Spinal cord (tissue), 10 donors: ENCODE measurements around the gene FAM89A. TPM values are rescaled to one million over a fixed set of nuclear protein-coding genes. Genes with fewer than 3 reads are reported as not detected.

Experiments used
- DNase-seq, 6 donors: peaks; one replicate each; pipeline versions ENCODE4 v3.0.0 to v3.0.0-alpha.2; 2013 to 2015; ENCODE audit warnings: low spot score in 6 of 6, low read depth in 4 of 6
- H3K27ac ChIP-seq: one replicate; pipeline ENCODE4 v1.5.1; 2013; ENCODE audit warnings: low read depth, low read length, control low read depth
- H3K27me3 ChIP-seq: one replicate; pipeline ENCODE4 v1.6.1; 2013; ENCODE audit warnings: low read length; ENCODE audit not compliant: control insufficient read depth, insufficient read depth
- H3K36me3 ChIP-seq: one replicate; pipeline ENCODE4 v1.6.1; 2013; ENCODE audit warnings: low read length; ENCODE audit not compliant: control insufficient read depth, insufficient read depth
- H3K4me1 ChIP-seq: one replicate; pipeline ENCODE4 v1.6.1; 2013; ENCODE audit warnings: low read length; ENCODE audit not compliant: control insufficient read depth, insufficient read depth
- H3K4me3 ChIP-seq: one replicate; pipeline ENCODE4 v1.5.1; 2013; ENCODE audit warnings: low read depth, low read length, control low read depth
- H3K9me3 ChIP-seq: one replicate; pipeline ENCODE4 v1.6.1; 2013; ENCODE audit warnings: low read length; ENCODE audit not compliant: control insufficient read depth, insufficient read depth
- WGBS: methylation state at CpG from one replicate; pipeline ENCODE4 v1.1.5; 2013; ENCODE audit warnings: missing lambda C conversion rate; ENCODE audit not compliant: insufficient coverage; 5-methylcytosine and 5-hydroxymethylcytosine counted together
- polyA plus RNA-seq, 2 donors: library from polyadenylated mRNA; unstranded; fragments of 120-200 nt; gene quantifications; one replicate each; pipeline ENCODE4 v1.2.1, GENCODE V29; 2013; ENCODE audit not compliant: insufficient read length in 2 of 2
- total RNA-seq, 2 donors: library from RNA; depleted of rRNA in 1 of 2; stranded (reverse); fragments of 120-200 nt in 1 of 2; fragments of >200 nt in 1 of 2; gene quantifications; one replicate each; pipeline versions ENCODE4 v1.2.3 to v1.2.4, GENCODE V29; 2013 to 2014
- donor health status: healthy.

Gene FAM89A
- total and polyA plus RNA-seq, 4 donors, result 12.9 to 28.8 (median 23.5) TPM

DNA sequence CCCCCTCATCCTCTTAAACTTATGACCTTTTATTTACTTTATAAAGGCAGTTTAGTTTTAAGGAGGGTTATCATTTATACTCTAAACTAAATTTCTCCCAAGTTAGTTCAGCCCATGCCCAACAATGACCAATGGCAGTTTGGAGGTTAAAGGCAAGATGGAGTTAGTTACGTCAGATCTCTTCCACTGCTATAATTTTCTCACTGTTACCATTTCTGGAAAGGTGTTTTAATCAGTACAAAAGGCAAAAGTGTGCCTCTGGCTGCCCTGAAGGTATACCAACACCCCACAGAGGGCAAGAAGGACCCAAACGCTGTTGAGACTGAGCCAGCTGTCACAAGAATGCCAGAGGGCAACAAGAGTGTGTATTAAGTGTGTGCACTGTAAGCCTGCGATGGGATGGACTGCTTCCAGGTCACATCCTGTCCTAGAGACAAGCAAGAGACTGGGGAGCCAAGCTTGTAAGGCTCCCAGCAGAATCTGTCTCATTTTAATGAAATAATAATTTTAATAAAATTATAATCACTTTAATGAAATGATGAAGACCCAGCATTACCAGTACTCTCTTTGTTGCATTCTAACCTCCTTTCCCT lies 32.5 kb upstream of the FAM89A start:
- Histone ChIP-seq H3K27me3 (no peaks in the 10 kb centered on the region), H3K4me3 (no peak overlapping the region), H3K36me3 (no peaks in the 10 kb centered on the region), H3K4me1 (peaks cover 3% of the 10 kb centered on the region), H3K9me3 (no peaks in the 10 kb centered on the region), H3K27ac (no peak overlapping the region)
- no peak for DNase-seq
- WGBS, result no CpG with 5 or more reads among the region's 3 CpGs

DNA sequence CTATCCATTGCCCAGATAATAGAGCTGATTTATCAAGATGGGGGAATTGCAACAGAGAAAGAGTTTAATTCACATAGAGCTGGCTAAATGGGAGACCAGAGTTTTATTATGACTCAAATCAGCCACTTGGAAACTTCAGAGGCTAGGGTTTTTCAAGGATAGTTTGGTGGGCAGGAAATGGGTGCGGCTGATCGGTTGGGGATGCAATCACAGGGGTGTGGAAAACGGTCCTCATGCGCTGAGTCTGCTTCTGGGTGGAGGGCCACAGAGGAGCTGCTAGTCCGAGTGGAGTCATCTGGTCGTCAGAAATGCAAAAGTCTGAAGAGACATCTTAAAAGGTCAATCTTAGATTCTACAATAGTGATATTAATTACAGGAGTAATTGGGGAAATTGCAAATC lies 32.0 kb upstream of the FAM89A start:
- H3K4me3 ChIP-seq, result no peak overlapping the region
- H3K4me1 ChIP-seq, result peaks cover 3% of the 10 kb centered on the region
- H3K9me3 ChIP-seq, result no peaks in the 10 kb centered on the region
- DNase-seq, result no peak
- H3K27ac ChIP-seq, result no peak overlapping the region
- WGBS, result 93% methylated on average over 4 of the region's 6 CpGs
- H3K27me3 ChIP-seq, result no peaks in the 10 kb centered on the region
- H3K36me3 ChIP-seq, result no peaks in the 10 kb centered on the region

DNA sequence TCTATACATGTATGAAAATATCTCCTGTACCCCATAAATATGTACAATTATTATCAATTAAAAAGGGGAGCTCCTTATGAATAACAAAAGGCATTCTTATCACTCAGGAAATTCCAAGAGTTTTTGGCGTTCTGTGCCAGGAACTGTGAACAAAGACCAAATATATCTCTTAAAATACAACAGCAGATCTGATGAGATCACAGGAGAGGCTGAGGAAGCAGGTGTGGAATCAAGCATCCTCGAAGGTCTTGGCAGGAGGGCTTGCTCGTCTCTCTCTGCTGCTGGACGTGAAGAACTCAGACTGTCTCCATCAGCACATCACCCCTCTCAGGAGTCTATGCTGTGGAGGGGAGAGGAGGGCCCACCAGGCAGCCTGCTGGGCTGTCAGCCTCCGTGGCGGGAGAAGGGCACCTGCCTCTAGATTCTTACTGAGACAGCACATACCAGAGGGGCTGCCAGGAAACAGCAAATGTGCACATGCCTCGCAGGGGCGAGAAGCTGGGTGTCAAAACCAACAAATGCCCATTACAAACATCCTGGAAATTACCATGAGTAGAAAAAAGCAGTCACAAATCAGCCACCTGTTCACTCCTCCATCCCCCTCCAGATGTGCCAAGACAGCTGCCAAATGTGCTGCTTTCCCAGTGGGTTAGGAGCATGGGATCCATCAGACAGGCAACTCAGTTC lies 30.8 kb upstream of the FAM89A start:
- 23% methylated on average over 2 of the region's 8 CpGs for WGBS
- no peak overlapping the region for H3K4me3 ChIP-seq

DNA sequence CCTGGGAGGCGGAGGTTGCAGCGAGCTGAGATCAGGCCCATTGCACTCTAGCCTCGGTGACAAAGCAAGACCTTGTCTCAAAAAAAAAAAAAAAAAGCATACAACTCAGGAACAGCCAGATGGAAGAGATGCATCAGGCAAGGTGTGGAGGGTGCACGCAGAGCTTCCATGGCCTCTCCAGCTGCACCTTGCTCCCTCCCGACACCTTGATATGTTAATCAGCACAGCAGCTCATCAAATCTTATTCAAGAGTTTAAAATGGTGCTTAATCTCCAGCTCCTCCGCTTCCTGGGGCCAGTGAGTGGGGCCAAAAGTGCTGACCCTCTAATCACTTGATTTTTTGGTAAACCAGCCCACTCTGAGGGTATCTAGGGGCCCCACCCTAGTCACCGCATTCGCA lies 29.3 kb upstream of the FAM89A start:
- H3K4me3 ChIP-seq, result no peak overlapping the region
- peaks cover 3% of the 10 kb centered on the region for H3K4me1 ChIP-seq
- H3K36me3 ChIP-seq, result no peaks in the 10 kb centered on the region
- no peak overlapping the region for H3K27ac ChIP-seq
- H3K9me3 ChIP-seq, result no peaks in the 10 kb centered on the region
- DNase-seq, result no peak
- H3K27me3 ChIP-seq, result no peaks in the 10 kb centered on the region
- WGBS, result 96% methylated on average over 6 of the region's 8 CpGs

More for the DNA sequence above, 30.8 kb upstream of the FAM89A start:
- peaks cover 3% of the 10 kb centered on the region for H3K4me1 ChIP-seq
- H3K36me3 ChIP-seq, result no peaks in the 10 kb centered on the region
- H3K9me3 ChIP-seq, result no peaks in the 10 kb centered on the region
- no peak overlapping the region for H3K27ac ChIP-seq
- no peak for DNase-seq
- H3K27me3 ChIP-seq, result no peaks in the 10 kb centered on the region

DNA sequence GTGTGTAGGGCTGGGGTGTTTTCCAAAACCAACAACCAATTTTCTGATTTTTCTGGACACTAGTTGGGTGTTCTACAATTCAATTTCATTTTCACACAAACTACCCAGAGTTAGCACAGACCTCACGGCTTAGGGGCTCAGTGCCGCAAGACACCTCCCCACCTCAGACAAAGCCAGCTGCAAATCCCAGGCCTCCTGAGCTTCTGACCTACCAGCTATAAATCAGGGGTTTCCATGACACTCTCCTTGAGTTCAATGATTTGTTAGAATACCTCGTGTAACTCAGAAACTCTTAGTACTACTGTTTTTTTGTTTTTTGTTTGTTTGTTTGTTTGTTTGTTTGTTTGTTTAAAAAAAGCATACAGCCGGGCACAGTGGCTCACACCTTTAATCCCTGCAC lies 28.7 kb upstream of the FAM89A start:
- Histone ChIP-seq H3K36me3 (no peaks in the 10 kb centered on the region), H3K27me3 (no peaks in the 10 kb centered on the region), H3K4me3 (no peak overlapping the region), H3K9me3 (no peaks in the 10 kb centered on the region), H3K4me1 (peaks cover 3% of the 10 kb centered on the region), H3K27ac (no peak overlapping the region)
- WGBS, result 46% methylated on average over 2 of the region's 4 CpGs
- DNase-seq, result peak in 1 of 6 donors; percentile 13

DNA sequence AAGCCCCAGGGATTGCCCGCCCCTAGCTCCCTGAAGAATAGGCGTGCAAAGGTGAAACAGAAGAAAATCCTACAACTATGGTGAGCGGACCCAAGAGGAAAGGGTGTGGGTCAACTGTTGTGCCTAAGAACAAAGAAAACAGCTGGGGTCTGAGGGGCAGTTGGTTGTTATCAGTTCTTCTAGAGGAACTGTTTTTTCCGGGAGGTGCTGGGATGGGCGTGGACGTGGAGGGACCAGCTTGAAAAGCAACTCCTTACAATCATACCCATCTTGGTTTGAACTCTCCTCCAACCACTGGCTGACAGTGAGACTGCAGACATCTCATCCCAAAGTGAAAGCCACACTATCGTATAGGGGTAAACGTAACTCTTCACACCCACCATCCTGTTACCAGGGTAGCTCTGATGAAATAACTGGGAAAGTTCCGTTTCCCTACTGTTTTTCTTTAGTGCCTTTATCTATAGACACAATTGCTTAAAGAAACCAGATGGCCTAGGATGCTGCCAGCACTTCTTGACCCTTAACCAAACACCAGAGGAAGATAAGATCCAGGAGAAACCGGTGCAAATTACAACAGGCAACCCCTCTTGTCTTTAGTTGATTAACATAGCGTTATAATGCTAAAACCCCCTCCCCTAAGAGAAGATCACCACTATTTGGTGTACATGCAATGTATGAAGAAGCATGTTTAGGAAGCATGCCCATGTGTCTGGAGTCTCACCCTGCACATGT lies 25.6 kb upstream of the FAM89A start:
- Histone ChIP-seq H3K27ac (no peak overlapping the region), H3K36me3 (no peaks in the 10 kb centered on the region), H3K4me1 (no peaks in the 10 kb centered on the region), H3K27me3 (no peaks in the 10 kb centered on the region), H3K9me3 (no peaks in the 10 kb centered on the region), H3K4me3 (no peak overlapping the region)
- DNase-seq, result no peak
- WGBS, result 93% methylated on average over 3 of the region's 11 CpGs

DNA sequence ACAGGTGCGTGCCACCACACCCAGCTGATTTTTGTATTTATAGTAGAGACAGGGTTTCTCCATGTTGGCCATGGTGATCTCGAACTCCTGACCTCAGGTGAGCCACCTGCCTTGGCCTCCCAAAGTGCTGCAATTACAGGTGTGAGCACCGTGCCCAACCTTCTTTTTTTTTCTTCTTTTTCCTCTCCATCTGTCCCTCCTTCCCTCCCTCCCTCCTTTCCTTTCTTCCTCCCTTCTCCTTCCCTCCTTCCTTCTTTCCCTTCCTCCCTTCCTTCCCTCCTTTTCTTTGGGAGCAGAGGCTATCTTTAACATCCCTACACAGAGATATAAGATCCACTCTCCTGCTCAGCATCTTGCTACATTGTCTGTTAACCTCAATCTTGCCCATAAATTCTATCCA lies 24.4 kb upstream of the FAM89A start:
- Histone ChIP-seq H3K9me3 (no peaks in the 10 kb centered on the region), H3K4me1 (no peaks in the 10 kb centered on the region), H3K27me3 (no peaks in the 10 kb centered on the region), H3K4me3 (no peak overlapping the region), H3K27ac (no peak overlapping the region), H3K36me3 (no peaks in the 10 kb centered on the region)
- DNase-seq, result no peak
- 97% methylated on average over 3 of the region's 3 CpGs for WGBS

DNA sequence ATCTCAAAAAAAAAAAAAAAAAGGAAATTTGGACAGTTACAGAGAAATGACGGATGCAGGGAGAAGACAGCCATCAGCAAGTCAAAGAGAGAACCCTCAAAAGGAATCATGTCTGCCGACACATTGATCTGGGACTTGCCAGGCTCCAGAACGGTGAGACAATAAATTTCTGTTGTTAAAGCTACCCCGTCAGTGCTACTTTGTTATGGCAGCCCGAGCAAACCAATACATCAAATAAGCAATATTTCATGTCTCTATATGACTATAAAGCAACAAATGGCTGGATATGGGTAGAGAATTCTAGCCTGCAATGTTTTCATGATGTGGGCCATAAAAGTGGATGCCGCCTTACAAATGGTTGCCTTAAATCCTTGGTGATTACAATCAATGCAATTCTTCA lies 23.3 kb upstream of the FAM89A start:
- DNase-seq, result peak in 1 of 6 donors; percentile 57
- Histone ChIP-seq H3K27ac (no peak overlapping the region), H3K36me3 (no peaks in the 10 kb centered on the region), H3K4me3 (no peak overlapping the region), H3K9me3 (no peaks in the 10 kb centered on the region), H3K27me3 (no peaks in the 10 kb centered on the region), H3K4me1 (no peaks in the 10 kb centered on the region)
- WGBS, result 60% methylated on average over 1 of the region's 6 CpGs

DNA sequence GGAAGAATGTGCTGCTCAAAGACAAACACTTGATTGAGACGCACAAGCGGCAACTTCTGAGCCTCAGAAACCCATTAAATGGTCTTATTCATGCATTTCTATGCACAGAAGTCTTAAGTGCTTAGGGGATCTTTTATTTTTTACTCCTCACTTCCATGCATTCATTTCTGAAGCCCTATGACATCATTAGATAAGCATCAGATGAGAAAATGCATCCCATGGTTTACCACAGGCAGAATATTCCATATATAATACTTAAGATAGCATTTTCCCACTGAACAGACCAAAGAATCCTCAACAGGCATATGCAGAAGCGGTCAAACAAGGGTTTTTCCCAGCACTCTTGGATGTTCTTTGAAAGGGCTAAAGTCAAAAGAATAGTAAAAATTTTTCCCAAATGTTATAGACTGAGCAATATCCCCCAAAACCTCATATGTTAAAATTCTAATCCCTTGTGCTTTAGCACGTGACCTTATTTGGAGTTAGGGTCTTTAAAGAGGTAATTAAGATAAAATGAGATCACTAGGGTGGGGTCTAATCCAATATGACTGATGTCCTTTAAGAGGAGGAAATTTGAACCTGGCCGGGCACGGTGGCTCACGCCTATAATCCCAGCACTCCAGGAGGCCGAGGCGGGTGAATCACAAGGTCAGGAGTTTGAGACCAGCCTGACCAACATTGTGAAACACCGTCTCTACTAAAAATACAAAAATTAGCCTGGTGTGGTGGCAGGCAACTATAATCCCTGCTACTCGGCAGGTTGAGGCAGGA lies 22.6 kb upstream of the FAM89A start:
- H3K27ac ChIP-seq, result no peak overlapping the region
- H3K4me1 ChIP-seq, result no peaks in the 10 kb centered on the region
- no peak overlapping the region for H3K4me3 ChIP-seq
- no peaks in the 10 kb centered on the region for H3K36me3 ChIP-seq
- H3K27me3 ChIP-seq, result no peaks in the 10 kb centered on the region
- DNase-seq, result no peak
- no peaks in the 10 kb centered on the region for H3K9me3 ChIP-seq
- 93% methylated on average over 5 of the region's 11 CpGs for whole genome bisulfite sequencing
